GM12892 (cell line): ENCODE results near the gene UHMK1.

Experiments used
- POLR2A ChIP-seq: IDR thresholded peaks from 2 replicates; pipeline ENCODE4 v1.6.1; 2011; ENCODE audit warnings: low read depth, low read length, control low read depth
- POLR2AphosphoS5 ChIP-seq: IDR thresholded peaks from 2 replicates; pipeline ENCODE4 v1.6.1; 2011; ENCODE audit warnings: low read depth, low read length, control low read depth
- TAF1 ChIP-seq: IDR thresholded peaks from 2 replicates; pipeline ENCODE4 v1.6.1; 2011; ENCODE audit warnings: low read depth, mild to moderate bottlenecking, control low read depth, low read length, borderline replicate concordance

- TF ChIP-seq POLR2AphosphoS5 (no peak), TAF1 (no peak), POLR2A (no peak)
These were observed 27.4 kb upstream of the UHMK1 start for GRCh38 chr1:162470216-162470615.
